Smooth muscle cell (in vitro differentiated cells): ENCODE results near the gene DDX1. TPM values are rescaled to one million over a fixed set of nuclear protein-coding genes. Genes with fewer than 3 reads are reported as not detected.

Source experiments
- DNase-seq: peaks from one replicate; lab custom pipeline; 2025; ENCODE audit not compliant: unreplicated experiment; lab: John Stamatoyannopoulos, UW
- H2AFZ ChIP-seq: fragments of 200-600 bp; sonication (generic); 2 replicates; pipeline ENCODE4 v1.6.0; 2016; ENCODE audit warnings: antibody characterized with exemption, low read depth, mild to moderate bottlenecking
- H3F3A ChIP-seq: fragments of 200-600 bp; sonication (generic); 2 replicates; pipeline ENCODE4 v1.6.0; 2017; ENCODE audit warnings: antibody characterized with exemption, low read depth
- H3K27ac ChIP-seq: fragments of 200-600 bp; sonication (generic); 2 replicates; pipeline ENCODE4 v1.5.1; 2016; ENCODE audit warnings: low read depth, mild to moderate bottlenecking
- H3K27me3 ChIP-seq: fragments of 200-600 bp; sonication (generic); 2 replicates; pipeline ENCODE4 v1.6.1; 2016; ENCODE audit warnings: low read depth, mild to moderate bottlenecking
- H3K36me3 ChIP-seq: fragments of 200-600 bp; sonication (generic); 2 replicates; pipeline ENCODE4 v1.5.1; 2016; ENCODE audit warnings: low read depth
- H3K4me1 ChIP-seq: fragments of 200-600 bp; sonication (generic); 2 replicates; pipeline ENCODE4 v1.5.1; 2016; ENCODE audit warnings: low read depth
- H3K4me2 ChIP-seq: fragments of 200-600 bp; sonication (generic); 2 replicates; pipeline ENCODE4 v1.6.0; 2016; ENCODE audit warnings: mild to moderate bottlenecking
- H3K4me3 ChIP-seq: fragments of 200-600 bp; sonication (generic); 2 replicates; pipeline ENCODE4 v1.5.1; 2016; ENCODE audit warnings: mild to moderate bottlenecking
- H3K79me2 ChIP-seq: fragments of 200-600 bp; sonication (generic); 2 replicates; pipeline ENCODE4 v1.6.0; 2016; ENCODE audit warnings: low read depth, mild to moderate bottlenecking
- H3K9ac ChIP-seq: fragments of 200-600 bp; sonication (generic); 2 replicates; pipeline ENCODE4 v1.6.0; 2016; ENCODE audit warnings: low read depth
- H3K9me3 ChIP-seq: fragments of 200-600 bp; sonication (generic); replicated peaks from 2 replicates; pipeline ENCODE4 v1.5.1; 2016; ENCODE audit warnings: low read depth
- H4K20me1 ChIP-seq: fragments of 200-600 bp; sonication (generic); 2 replicates; pipeline ENCODE4 v1.6.0; 2016; ENCODE audit warnings: low read depth
- WGBS: methylation state at CpG from one replicate; pipeline ENCODE4 v1.1.7; 2016; ENCODE audit warnings: low lambda C conversion rate; 5-methylcytosine and 5-hydroxymethylcytosine counted together
- polyA plus RNA-seq: library from polyadenylated mRNA; unstranded; fragments of >200 nt; fragmentation: Nextera tagmentation; extraction: Ambion mirVana; gene quantifications from 2 replicates; pipeline ENCODE4 v1.2.1, GENCODE V29; 2016
- total RNA-seq: library from RNA; depleted of rRNA; stranded (reverse); fragments of >200 nt; gene quantifications from 2 replicates; pipeline ENCODE4 v1.2.3, GENCODE V29; 2014
- TF ChIP-seq, protein P1 (sequence below): fragments of 200-600 bp; sonication (generic); IDR thresholded peaks from 2 replicates; pipeline ENCODE4 v1.5.1; 2017; ENCODE audit warnings: borderline replicate concordance, mild to moderate bottlenecking, antibody characterized with exemption; ENCODE audit not compliant: insufficient read depth, poor library complexity, severe bottlenecking

The DDX1 gene
- total and polyA plus RNA-seq, 2 experiments from 2014 or later, result 71.3 to 78.7 TPM

DNA sequence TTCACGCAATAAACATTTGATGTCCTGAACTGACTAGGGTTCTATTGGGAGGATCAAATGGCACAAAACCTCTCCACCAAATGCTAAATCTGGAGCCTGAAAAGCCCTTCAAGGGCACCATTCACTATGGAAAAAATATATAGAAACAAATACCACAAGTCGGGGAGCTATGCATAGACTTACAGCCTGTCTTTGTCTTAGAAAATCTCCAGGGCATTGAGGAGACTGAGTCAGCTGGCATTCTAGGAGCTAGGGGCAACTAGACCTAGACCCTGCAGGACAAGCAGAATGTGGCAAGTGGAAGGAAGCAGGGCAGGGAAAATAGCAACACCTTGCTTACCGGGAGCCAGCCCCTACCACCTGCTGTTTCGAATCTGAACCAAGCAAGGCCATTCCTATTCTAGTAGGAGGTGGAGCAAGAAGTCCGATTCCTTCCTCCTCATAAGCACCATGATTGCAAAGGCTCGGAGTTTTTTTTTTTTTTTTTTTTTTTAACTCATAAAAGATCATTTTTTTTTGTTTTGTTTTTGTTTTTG lies 77.8 kb downstream of the DDX1 start:
- Histone ChIP-seq H3K27me3 (peaks cover 13% of the 10 kb centered on the region), H3K4me1 (peaks cover 7% of the 10 kb centered on the region), H3K9ac (no peak overlapping the region), H3K36me3 (no peaks in the 10 kb centered on the region), H3K4me3 (no peak overlapping the region), H3K79me2 (no peaks in the 10 kb centered on the region), H3K27ac (no peak overlapping the region), H3F3A (no peaks in the 10 kb centered on the region), H2AFZ (no peak overlapping the region), H3K9me3 (no peaks in the 10 kb centered on the region), H3K4me2 (no peak overlapping the region), H4K20me1 (no peaks in the 10 kb centered on the region)
- TF ChIP-seq, protein P1, sequence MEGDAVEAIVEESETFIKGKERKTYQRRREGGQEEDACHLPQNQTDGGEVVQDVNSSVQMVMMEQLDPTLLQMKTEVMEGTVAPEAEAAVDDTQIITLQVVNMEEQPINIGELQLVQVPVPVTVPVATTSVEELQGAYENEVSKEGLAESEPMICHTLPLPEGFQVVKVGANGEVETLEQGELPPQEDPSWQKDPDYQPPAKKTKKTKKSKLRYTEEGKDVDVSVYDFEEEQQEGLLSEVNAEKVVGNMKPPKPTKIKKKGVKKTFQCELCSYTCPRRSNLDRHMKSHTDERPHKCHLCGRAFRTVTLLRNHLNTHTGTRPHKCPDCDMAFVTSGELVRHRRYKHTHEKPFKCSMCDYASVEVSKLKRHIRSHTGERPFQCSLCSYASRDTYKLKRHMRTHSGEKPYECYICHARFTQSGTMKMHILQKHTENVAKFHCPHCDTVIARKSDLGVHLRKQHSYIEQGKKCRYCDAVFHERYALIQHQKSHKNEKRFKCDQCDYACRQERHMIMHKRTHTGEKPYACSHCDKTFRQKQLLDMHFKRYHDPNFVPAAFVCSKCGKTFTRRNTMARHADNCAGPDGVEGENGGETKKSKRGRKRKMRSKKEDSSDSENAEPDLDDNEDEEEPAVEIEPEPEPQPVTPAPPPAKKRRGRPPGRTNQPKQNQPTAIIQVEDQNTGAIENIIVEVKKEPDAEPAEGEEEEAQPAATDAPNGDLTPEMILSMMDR, result no peak
- DNase-seq, result no peak
- 87% methylated on average over 6 of the region's 6 CpGs for WGBS

GRCh38 chr2:15670469-15670868 lies 78.8 kb downstream of the DDX1 start:
- no peaks in the 10 kb centered on the region for H4K20me1 ChIP-seq
- no peak overlapping the region for H3K4me3 ChIP-seq
- no peaks in the 10 kb centered on the region for H3K9me3 ChIP-seq
- DNase-seq, result no peak
- no peaks in the 10 kb centered on the region for H3K79me2 ChIP-seq
- 97% methylated on average over 1 of the region's 1 CpG for WGBS
- TF ChIP-seq, protein P1, result no peak
- no peaks in the 10 kb centered on the region for H3F3A ChIP-seq
- no peak overlapping the region for H3K9ac ChIP-seq
- no peaks in the 10 kb centered on the region for H3K36me3 ChIP-seq
- no peak overlapping the region for H3K27ac ChIP-seq
- no peak overlapping the region for H3K4me2 ChIP-seq
- peaks cover 7% of the 10 kb centered on the region for H3K4me1 ChIP-seq
- H3K27me3 ChIP-seq, result peaks cover 13% of the 10 kb centered on the region
- H2AFZ ChIP-seq, result no peak overlapping the region

GRCh38 chr2:15670981-15671380 lies 79.3 kb downstream of the DDX1 start:
- H3K4me2 ChIP-seq, result no peak overlapping the region
- TF ChIP-seq, protein P1, result no peak
- H4K20me1 ChIP-seq, result no peaks in the 10 kb centered on the region
- no peaks in the 10 kb centered on the region for H3K9me3 ChIP-seq
- H3K4me3 ChIP-seq, result no peak overlapping the region
- DNase-seq, result no peak
- H3K79me2 ChIP-seq, result no peaks in the 10 kb centered on the region
- H3F3A ChIP-seq, result no peaks in the 10 kb centered on the region
- no peaks in the 10 kb centered on the region for H3K36me3 ChIP-seq
- no peak overlapping the region for H2AFZ ChIP-seq
- H3K27ac ChIP-seq, result no peak overlapping the region
- H3K4me1 ChIP-seq, result peaks cover 7% of the 10 kb centered on the region
- WGBS, result 85% methylated on average over 2 of the region's 2 CpGs
- H3K9ac ChIP-seq, result no peak overlapping the region
- H3K27me3 ChIP-seq, result peaks cover 13% of the 10 kb centered on the region

- no peak overlapping the region for H3K9ac ChIP-seq
- peaks cover 7% of the 10 kb centered on the region for H3K4me1 ChIP-seq
- TF ChIP-seq, protein P1, result no peak
- H3K36me3 ChIP-seq, result no peaks in the 10 kb centered on the region
- no peak overlapping the region for H2AFZ ChIP-seq
- no peaks in the 10 kb centered on the region for H3K9me3 ChIP-seq
- H3K27me3 ChIP-seq, result peaks cover 13% of the 10 kb centered on the region
- no peak overlapping the region for H3K4me2 ChIP-seq
- no peak for DNase-seq
- H3K79me2 ChIP-seq, result no peaks in the 10 kb centered on the region
- H3K4me3 ChIP-seq, result no peak overlapping the region
- no peaks in the 10 kb centered on the region for H4K20me1 ChIP-seq
- no peak overlapping the region for H3K27ac ChIP-seq
- no peaks in the 10 kb centered on the region for H3F3A ChIP-seq
These were observed 79.7 kb downstream of the DDX1 start for GRCh38 chr2:15671409-15671808.
